Rectal smooth muscle tissue (tissue), 1 donor: Measurements from ENCODE around the gene MEA1.

Experiments
- H3K27ac ChIP-seq: one replicate; pipeline ENCODE4 v1.7.0; 2013; ENCODE audit warnings: low read depth, low read length, inconsistent platforms
- H3K27me3 ChIP-seq: one replicate; pipeline ENCODE4 v1.7.0; 2013; ENCODE audit warnings: low read length; ENCODE audit not compliant: control insufficient read depth, insufficient read depth
- H3K36me3 ChIP-seq: one replicate; pipeline ENCODE4 v1.7.0; 2013; ENCODE audit warnings: low read length; ENCODE audit not compliant: control insufficient read depth, insufficient read depth
- H3K4me1 ChIP-seq: one replicate; pipeline ENCODE4 v1.7.0; 2013; ENCODE audit warnings: low read length; ENCODE audit not compliant: control insufficient read depth, insufficient read depth
- H3K4me3 ChIP-seq: one replicate; pipeline ENCODE4 v1.7.0; 2013; ENCODE audit warnings: low read length
- H3K9ac ChIP-seq: one replicate; pipeline ENCODE4 v1.7.0; 2013; ENCODE audit warnings: low read length

Gene MEA1

GRCh38 chr6:42962502-42963178 lies 51.1 kb downstream of the MEA1 start:
- no peak overlapping the region for H3K27ac ChIP-seq
- no peaks in the 10 kb centered on the region for H3K27me3 ChIP-seq
- no peak overlapping the region for H3K9ac ChIP-seq
- no peak overlapping the region for H3K4me3 ChIP-seq
- peaks cover 16% of the 10 kb centered on the region for H3K36me3 ChIP-seq
- H3K4me1 ChIP-seq = peaks cover 2% of the 10 kb centered on the region

GRCh38 chr6:42962096-42962495 lies 51.6 kb downstream of the MEA1 start:
- Histone ChIP-seq H3K9ac (no peak overlapping the region), H3K4me3 (no peak overlapping the region), H3K27me3 (no peaks in the 10 kb centered on the region), H3K27ac (no peak overlapping the region), H3K4me1 (peaks cover 2% of the 10 kb centered on the region), H3K36me3 (peaks cover 16% of the 10 kb centered on the region)
